Ovary (tissue), 3 donors: ENCODE measurements around the gene TLCD3A.

Experiments used
- EP300 ChIP-seq: sonication (generic); formaldehyde crosslinking; IDR thresholded peaks from one replicate; pipeline ENCODE4 v1.6.1; 2017; ENCODE audit warnings: antibody characterized with exemption
- POLR2A ChIP-seq: fragments of 450-650 bp; IDR thresholded peaks from one replicate; pipeline ENCODE4 v1.6.1; 2017; ENCODE audit warnings: antibody characterized with exemption, mild to moderate bottlenecking, moderate library complexity
- TF ChIP-seq, protein P1 (sequence below), 3 donors: fragments of 450-650 bp in 2 of 3; fragments of 200-600 bp in 1 of 3; IDR thresholded peaks; one replicate each; pipeline versions ENCODE4 v1.5.1 to v1.8.0; 2016 to 2022; ENCODE audit warnings: antibody characterized with exemption in 3 of 3, mild to moderate bottlenecking in 1 of 3
- donor health status: DM: no; HTN: no; CAD: no.

DNA sequence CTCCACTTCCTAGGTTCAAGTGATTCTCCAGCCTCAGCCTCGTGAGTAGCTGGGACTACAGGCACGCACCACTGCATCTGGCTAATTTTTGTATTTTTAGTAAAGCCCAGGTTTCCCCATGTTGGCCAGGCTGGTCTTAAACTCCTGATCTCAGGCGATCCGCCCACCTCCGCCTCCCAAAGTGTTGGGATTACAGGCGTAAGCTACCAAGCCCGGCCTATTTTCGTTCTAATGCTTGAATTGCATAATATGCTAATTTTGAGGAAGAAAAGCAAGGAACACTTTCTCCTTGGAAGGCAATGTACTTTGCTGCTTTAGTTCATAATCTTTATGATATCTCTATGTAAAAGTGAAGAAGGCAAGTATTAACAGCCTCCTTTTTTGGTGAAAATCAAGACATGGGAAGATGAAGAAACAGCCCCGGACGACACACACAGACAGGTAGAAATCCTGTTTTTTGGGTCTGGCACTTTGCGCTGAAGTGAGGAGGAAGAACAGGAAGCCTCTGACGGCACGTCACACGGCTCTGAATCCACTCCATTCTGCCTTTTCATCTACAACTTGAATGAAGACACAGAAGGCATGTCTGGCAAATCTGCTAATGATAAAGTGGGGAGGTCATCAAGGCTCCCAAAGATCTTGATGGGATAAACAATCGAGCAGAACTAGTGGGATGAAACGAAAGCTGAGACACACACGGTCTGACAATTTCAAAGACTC lies 42.7 kb upstream of the TLCD3A start:
- TF ChIP-seq, protein P1, sequence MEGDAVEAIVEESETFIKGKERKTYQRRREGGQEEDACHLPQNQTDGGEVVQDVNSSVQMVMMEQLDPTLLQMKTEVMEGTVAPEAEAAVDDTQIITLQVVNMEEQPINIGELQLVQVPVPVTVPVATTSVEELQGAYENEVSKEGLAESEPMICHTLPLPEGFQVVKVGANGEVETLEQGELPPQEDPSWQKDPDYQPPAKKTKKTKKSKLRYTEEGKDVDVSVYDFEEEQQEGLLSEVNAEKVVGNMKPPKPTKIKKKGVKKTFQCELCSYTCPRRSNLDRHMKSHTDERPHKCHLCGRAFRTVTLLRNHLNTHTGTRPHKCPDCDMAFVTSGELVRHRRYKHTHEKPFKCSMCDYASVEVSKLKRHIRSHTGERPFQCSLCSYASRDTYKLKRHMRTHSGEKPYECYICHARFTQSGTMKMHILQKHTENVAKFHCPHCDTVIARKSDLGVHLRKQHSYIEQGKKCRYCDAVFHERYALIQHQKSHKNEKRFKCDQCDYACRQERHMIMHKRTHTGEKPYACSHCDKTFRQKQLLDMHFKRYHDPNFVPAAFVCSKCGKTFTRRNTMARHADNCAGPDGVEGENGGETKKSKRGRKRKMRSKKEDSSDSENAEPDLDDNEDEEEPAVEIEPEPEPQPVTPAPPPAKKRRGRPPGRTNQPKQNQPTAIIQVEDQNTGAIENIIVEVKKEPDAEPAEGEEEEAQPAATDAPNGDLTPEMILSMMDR (IDR thresholded peaks at IDR 0.05) = no peak
- TF ChIP-seq EP300 (no peak), POLR2A (no peak)
